A549 (cell line): ENCODE data around the gene GZMM.

Experiments used
- EP300 ChIP-seq, 2 experiments: fragments of >200 bp; sonication (Bioruptor Twin); formaldehyde crosslinking; IDR thresholded peaks; 2 replicates in 1 of 2; 3 replicates in 1 of 2; pipeline ENCODE4 v1.6.1; 2016 to 2017
- ZC3H11A ChIP-seq: fragments of 450-650 bp; IDR thresholded peaks from 2 replicates; pipeline ENCODE4 v1.6.1; 2014; ENCODE audit warnings: antibody characterized with exemption, mild to moderate bottlenecking
- TF ChIP-seq, protein P1 (sequence below): fragments of >200 bp; sonication (Bioruptor Twin); formaldehyde crosslinking; IDR thresholded peaks from 3 replicates; pipeline ENCODE4 v1.5.1; 2016
- TF ChIP-seq, protein P2 (sequence below): fragments of 150-350 bp; IDR thresholded peaks from 2 replicates; pipeline ENCODE4 v1.6.1; 2014; ENCODE audit warnings: low read depth, mild to moderate bottlenecking, low read length

DNA sequence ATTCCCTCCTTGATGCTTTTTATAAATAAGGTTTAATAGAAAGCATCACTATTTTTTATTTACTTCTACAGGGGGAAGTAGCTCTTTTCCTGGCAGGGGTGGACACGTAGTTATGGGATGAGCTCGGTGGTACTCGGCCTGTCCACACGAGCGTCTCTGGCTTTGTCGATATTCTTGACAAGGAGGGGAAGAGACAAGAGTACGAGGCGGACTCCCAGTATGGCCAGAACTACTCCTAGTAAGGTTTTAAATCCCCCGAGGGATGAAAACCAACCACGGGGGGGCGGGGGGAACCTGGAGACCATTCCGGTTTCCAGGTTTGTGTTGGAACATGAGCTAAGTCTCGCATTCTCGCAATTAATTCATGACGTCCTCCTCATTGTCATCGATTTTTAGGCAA, 23.0 kb downstream of the GZMM start:
- TF ChIP-seq, protein P1, sequence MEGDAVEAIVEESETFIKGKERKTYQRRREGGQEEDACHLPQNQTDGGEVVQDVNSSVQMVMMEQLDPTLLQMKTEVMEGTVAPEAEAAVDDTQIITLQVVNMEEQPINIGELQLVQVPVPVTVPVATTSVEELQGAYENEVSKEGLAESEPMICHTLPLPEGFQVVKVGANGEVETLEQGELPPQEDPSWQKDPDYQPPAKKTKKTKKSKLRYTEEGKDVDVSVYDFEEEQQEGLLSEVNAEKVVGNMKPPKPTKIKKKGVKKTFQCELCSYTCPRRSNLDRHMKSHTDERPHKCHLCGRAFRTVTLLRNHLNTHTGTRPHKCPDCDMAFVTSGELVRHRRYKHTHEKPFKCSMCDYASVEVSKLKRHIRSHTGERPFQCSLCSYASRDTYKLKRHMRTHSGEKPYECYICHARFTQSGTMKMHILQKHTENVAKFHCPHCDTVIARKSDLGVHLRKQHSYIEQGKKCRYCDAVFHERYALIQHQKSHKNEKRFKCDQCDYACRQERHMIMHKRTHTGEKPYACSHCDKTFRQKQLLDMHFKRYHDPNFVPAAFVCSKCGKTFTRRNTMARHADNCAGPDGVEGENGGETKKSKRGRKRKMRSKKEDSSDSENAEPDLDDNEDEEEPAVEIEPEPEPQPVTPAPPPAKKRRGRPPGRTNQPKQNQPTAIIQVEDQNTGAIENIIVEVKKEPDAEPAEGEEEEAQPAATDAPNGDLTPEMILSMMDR, result no peak
- TF ChIP-seq ZC3H11A, result no peak
- no peak for TF ChIP-seq EP300 (IDR thresholded peaks at IDR 0.05)
- TF ChIP-seq, protein P2, sequence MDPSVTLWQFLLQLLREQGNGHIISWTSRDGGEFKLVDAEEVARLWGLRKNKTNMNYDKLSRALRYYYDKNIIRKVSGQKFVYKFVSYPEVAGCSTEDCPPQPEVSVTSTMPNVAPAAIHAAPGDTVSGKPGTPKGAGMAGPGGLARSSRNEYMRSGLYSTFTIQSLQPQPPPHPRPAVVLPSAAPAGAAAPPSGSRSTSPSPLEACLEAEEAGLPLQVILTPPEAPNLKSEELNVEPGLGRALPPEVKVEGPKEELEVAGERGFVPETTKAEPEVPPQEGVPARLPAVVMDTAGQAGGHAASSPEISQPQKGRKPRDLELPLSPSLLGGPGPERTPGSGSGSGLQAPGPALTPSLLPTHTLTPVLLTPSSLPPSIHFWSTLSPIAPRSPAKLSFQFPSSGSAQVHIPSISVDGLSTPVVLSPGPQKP, result no peak
